GM12878 (cell line): ENCODE data around the gene SHH. TPM values are rescaled to one million over a fixed set of nuclear protein-coding genes. Genes with fewer than 3 reads are reported as not detected.

Source experiments
- ATAC-seq: fragments of 200-7000 bp; cut with Tn5 transposase; 3 replicates; pipeline ENCODE4 v1.9.1; 2020; ENCODE audit warnings: mild to moderate bottlenecking, moderate library complexity
- BruUV-seq: library from RNA; stranded (reverse); fragments of 400-500 nt; replicated peaks from 2 replicates; lab custom pipeline; 2021; lab: Mats Ljungman, UMichigan
- CTCF ChIA-PET: fragments of 300-600 bp; sonication (Branson Sonifier 250); formaldehyde crosslinking; extraction: SDS; loops from one replicate; lab custom pipeline; 2021; ENCODE audit warnings: inconsistent platforms; lab: Yijun Ruan, JAX
- POLR2A ChIA-PET: fragments of 350-600 bp; formaldehyde crosslinking; extraction: SDS; loops from one replicate; lab custom pipeline; 2021; ENCODE audit warnings: inconsistent platforms; lab: Charles Lee
- RAD21 ChIA-PET: fragments of 300-600 bp; sonication (Branson Sonifier 250); formaldehyde crosslinking; loops from one replicate; lab custom pipeline; 2023; ENCODE audit warnings: antibody characterized with exemption; ENCODE audit not compliant: unreplicated experiment; lab: Charles Lee
- SMC1A ChIA-PET: fragments of 300-600 bp; sonication (Branson Sonifier 250); formaldehyde crosslinking; loops from one replicate; lab custom pipeline; 2023; ENCODE audit not compliant: unreplicated experiment, uncharacterized antibody; lab: Charles Lee
- DNase-seq: peaks from one replicate; pipeline ENCODE4 v3.0.0-alpha.2; 2011; ENCODE audit warnings: low read depth, low spot score
- FAIRE-seq: peaks from 3 replicates; lab custom pipeline; 2011; peaks lifted over from hg19 to GRCh38; lab: Jason Lieb, UNC
- H2AFZ ChIP-seq: 2 replicates; pipeline ENCODE4 v1.6.0; 2011; ENCODE audit warnings: low read depth, low read length, control low read depth; ENCODE audit not compliant: control insufficient read depth
- H3K27ac ChIP-seq: 2 replicates; pipeline ENCODE4 v1.5.1; 2011; ENCODE audit warnings: control low read depth; ENCODE audit not compliant: control insufficient read depth, insufficient read depth
- H3K27me3 ChIP-seq, 2 experiments: replicated peaks in 1 of 2; 2 replicates each; pipeline versions ENCODE4 v1.6.0 to v1.6.1; 2011; ENCODE audit warnings: low read length in 1 of 2; ENCODE audit not compliant: control insufficient read depth in 2 of 2, insufficient read depth in 2 of 2
- H3K36me3 ChIP-seq, 2 experiments: 2 replicates each; pipeline ENCODE4 v1.5.1; 2011; ENCODE audit warnings: low read length in 1 of 2; ENCODE audit not compliant: control insufficient read depth in 2 of 2, insufficient read depth in 2 of 2
- H3K4me1 ChIP-seq: 2 replicates; pipeline ENCODE4 v1.6.1; 2011; ENCODE audit warnings: mild to moderate bottlenecking, low read length, moderate library complexity, mixed read lengths; ENCODE audit not compliant: control insufficient read depth, insufficient read depth
- H3K4me2 ChIP-seq: 2 replicates; pipeline ENCODE4 v1.6.0; 2011; ENCODE audit warnings: control low read depth; ENCODE audit not compliant: control insufficient read depth, insufficient read depth
- H3K4me3 ChIP-seq: fragments of 200-600 bp; sonication (generic); 2 replicates; pipeline ENCODE4 v1.5.1; 2016
- H3K79me2 ChIP-seq: 2 replicates; pipeline ENCODE4 v1.6.0; 2011; ENCODE audit warnings: low read length; ENCODE audit not compliant: control insufficient read depth, insufficient read depth
- H3K9ac ChIP-seq: 2 replicates; pipeline ENCODE4 v1.8.0; 2011; ENCODE audit warnings: low read length, control low read depth, mixed read lengths; ENCODE audit not compliant: control insufficient read depth, insufficient read depth
- H3K9me3 ChIP-seq: replicated peaks from 3 replicates; pipeline ENCODE4 v1.5.1; 2011; ENCODE audit warnings: mild to moderate bottlenecking, low read length; ENCODE audit not compliant: control insufficient read depth, insufficient read depth
- H4K20me1 ChIP-seq: 2 replicates; pipeline ENCODE4 v1.6.0; 2011; ENCODE audit not compliant: control insufficient read depth, insufficient read depth
- HDAC6 ChIP-seq: fragments of 200-600 bp; sonication (generic); IDR thresholded peaks from one replicate; pipeline ENCODE4 v1.8.0; 2017; ENCODE audit warnings: antibody characterized with exemption; ENCODE audit not compliant: unreplicated experiment
- NFYA ChIP-seq: IDR thresholded peaks from 2 replicates; pipeline ENCODE4 v1.6.1; 2011; ENCODE audit warnings: low read depth, mild to moderate bottlenecking, low read length, improper control_type of control experiment, borderline replicate concordance
- NRF1 ChIP-seq: conservative IDR thresholded peaks from 2 replicates; pipeline ENCODE4 v1.6.1; 2011; ENCODE audit warnings: mild to moderate bottlenecking, low read depth, low read length, improper control_type of control experiment
- REST ChIP-seq: IDR thresholded peaks from 2 replicates; pipeline ENCODE4 v1.6.1; 2012; ENCODE audit warnings: mild to moderate bottlenecking, low read depth, low read length
- SMARCA5 ChIP-seq: fragments of 450-650 bp; IDR thresholded peaks from 2 replicates; pipeline ENCODE4 v1.6.1; 2017; ENCODE audit warnings: mild to moderate bottlenecking
- STAT1 ChIP-seq: fragments of 450-650 bp; conservative IDR thresholded peaks from 2 replicates; pipeline ENCODE4 v1.6.1; 2014; ENCODE audit warnings: antibody characterized with exemption, mild to moderate bottlenecking
- YBX1 ChIP-seq: fragments of 450-650 bp; IDR thresholded peaks from 2 replicates; pipeline ENCODE4 v1.6.1; 2016; ENCODE audit warnings: antibody characterized with exemption
- ZNF687 ChIP-seq: fragments of 450-650 bp; IDR thresholded peaks from 2 replicates; pipeline ENCODE4 v1.6.1; 2017; ENCODE audit warnings: mild to moderate bottlenecking, moderate library complexity
- ZZZ3 ChIP-seq: IDR thresholded peaks from 2 replicates; pipeline ENCODE4 v1.6.1; 2011; ENCODE audit warnings: low read depth; ENCODE audit not compliant: control insufficient read depth, insufficient read length
- WGBS: methylation state at CpG from one replicate; pipeline ENCODE4 v1.1.6; 2016; ENCODE audit warnings: low lambda C conversion rate; ENCODE audit not compliant: insufficient replicate concordance, insufficient coverage; ENCODE audit errors: missing lambda C conversion rate; 5-methylcytosine and 5-hydroxymethylcytosine counted together
- in situ Hi-C: fragments of 300-500 bp; cut with MboI; formaldehyde crosslinking; loops from 9 replicates; pipeline ENCODE4 v1.14.3; 2018; ENCODE audit warnings: mixed read lengths
- intact Hi-C: fragments of 100-400 bp; cut with micrococcal nuclease; formaldehyde crosslinking; loops from one replicate; pipeline ENCODE4 v1.14.2; 2022; ENCODE audit not compliant: unreplicated experiment
- polyA plus RNA-seq, 11 experiments: library from polyadenylated mRNA; depleted of rRNA in 4 of 11; unstranded in 6 of 11; stranded (reverse) in 5 of 11; fragments of >200 nt; fragmentation: Nextera tagmentation in 4 of 11; fragmentation: Illumina TruSeq in 1 of 11; extraction: Ambion mirVana in 4 of 11; extraction: Trizol in 1 of 11; gene quantifications; 1 replicate in 1 of 11; 2 replicates in 10 of 11; pipeline versions ENCODE4 v1.2.1 to v1.2.3, GENCODE V29; 2011 to 2016; ENCODE audit warnings: inconsistent platforms in 2 of 11, missing spikeins in 2 of 11, low read depth in 1 of 11
- total RNA-seq, 4 experiments: library from RNA; depleted of rRNA in 3 of 4; stranded (reverse); fragments of >200 nt in 3 of 4; fragmentation: Illumina TruSeq in 1 of 4; extraction: Trizol in 1 of 4; gene quantifications; 2 replicates each; pipeline versions ENCODE4 v1.2.1 to v1.2.3, GENCODE V29; 2013 to 2021
- TF ChIP-seq, protein P1 (sequence below): IDR thresholded peaks from 2 replicates; pipeline ENCODE4 v1.6.1; 2011; ENCODE audit warnings: low read depth, mild to moderate bottlenecking, low read length, moderate library complexity, borderline replicate concordance; ENCODE audit errors: extremely low read depth

SHH gene
- total and polyA plus RNA-seq, 10 of the 15 experiments (the other 5 are each of a cell fraction or from before 2014, with no cell fraction given), result not detected

DNA sequence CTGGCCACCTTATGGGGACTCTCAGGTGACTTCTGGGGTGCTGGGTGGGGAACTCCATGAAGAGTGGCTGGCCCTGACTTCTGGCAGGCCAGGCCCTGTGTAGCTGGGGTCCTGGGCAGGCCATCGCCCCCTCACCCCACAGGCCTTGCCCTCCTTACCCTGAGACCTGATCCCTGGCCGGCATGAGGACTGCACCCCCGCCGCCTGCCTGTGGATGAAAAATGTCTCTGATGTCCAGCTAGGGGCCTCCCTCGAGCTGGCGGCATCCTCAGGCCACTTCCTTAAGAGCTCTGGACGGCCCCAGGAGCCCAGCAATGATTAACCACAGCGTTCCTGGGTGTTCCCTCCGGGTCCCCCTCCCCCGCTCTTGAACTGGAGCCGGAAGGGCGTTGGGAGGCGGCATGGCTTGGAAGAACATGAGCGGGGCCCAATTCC, 31.8 kb upstream of the SHH start (continued):
- TF ChIP-seq, protein P1, sequence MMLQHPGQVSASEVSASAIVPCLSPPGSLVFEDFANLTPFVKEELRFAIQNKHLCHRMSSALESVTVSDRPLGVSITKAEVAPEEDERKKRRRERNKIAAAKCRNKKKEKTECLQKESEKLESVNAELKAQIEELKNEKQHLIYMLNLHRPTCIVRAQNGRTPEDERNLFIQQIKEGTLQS, result no peak
- TF ChIP-seq HDAC6 (no peak), ZZZ3 (no peak), NFYA (no peak), ZNF687 (no peak)

DNA sequence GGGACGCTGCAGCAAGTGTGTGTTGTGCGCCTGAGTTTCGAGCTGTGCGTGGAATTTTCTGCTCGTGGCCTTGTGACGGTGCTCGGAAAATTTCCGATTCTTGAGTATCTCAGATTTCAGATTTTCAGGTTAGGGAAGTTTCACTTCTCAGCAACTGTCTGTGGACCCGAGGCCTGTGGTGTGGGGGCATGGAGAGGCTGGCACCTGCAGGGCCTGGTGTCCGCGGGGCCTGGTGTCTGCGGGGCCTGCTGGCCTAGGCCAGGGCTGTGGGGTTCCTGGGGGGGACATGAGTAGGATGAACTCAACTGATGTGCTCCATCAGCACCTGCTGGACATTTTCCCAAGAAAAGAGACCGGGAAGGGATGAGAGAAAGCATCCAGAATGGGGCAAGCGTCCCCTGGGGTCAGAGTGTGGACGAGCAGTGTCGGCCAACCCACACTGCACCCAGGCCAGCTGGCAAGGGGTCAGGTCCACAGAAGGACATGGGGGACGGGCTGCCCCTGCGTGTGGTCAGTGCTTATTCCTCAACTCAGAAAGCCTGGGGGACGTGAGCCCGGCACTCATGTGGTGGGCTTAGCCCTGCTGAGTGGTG, 31.3 kb upstream of the SHH start:
- no peak for FAIRE-seq
- RAD21 ChIA-PET, result no interaction called here
- Histone ChIP-seq H3K79me2 (no peaks in the 10 kb centered on the region), H3K9ac (no peak overlapping the region), H2AFZ (no peak overlapping the region), H3K27ac (no peak overlapping the region), H4K20me1 (no peaks in the 10 kb centered on the region), H3K4me1 (no peaks in the 10 kb centered on the region), H3K36me3 (no peaks in the 10 kb centered on the region), H3K4me2 (no peak overlapping the region), H3K27me3 (peaks cover 0 to 2% of the 10 kb centered on the region in 2 experiments; a peak in 1 of 4 replicates), H3K9me3 (no peaks in the 10 kb centered on the region), H3K4me3 (no peak overlapping the region)
- 45% methylated on average over 20 of the region's 20 CpGs for WGBS
- SMC1A ChIA-PET, result no interaction called here
- POLR2A ChIA-PET, result no interaction called here
- no TSS peak for BruUV-seq
- CTCF ChIA-PET, result no interaction called here
- intact Hi-C loops (no loop called here), in situ Hi-C loops (no loop called here)
- ATAC-seq, result no peak
- DNase-seq, result no peak
- TF ChIP-seq YBX1 (no peak), STAT1 (no peak), REST (no peak), ZNF687 (no peak), SMARCA5 (no peak), NRF1 (no peak)
